Anterior cingulate cortex (tissue), 58 donors: ENCODE data around the gene ADM5.

ENCODE experiments used
- DNase-seq, 58 donors: peaks; one replicate each; lab custom pipeline; 2025; lab: John Stamatoyannopoulos, UW

Gene ADM5

GRCh38 chr19:49657493-49658138, 31.8 kb upstream of the ADM5 start:
- DNase-seq, result no peak

DNA sequence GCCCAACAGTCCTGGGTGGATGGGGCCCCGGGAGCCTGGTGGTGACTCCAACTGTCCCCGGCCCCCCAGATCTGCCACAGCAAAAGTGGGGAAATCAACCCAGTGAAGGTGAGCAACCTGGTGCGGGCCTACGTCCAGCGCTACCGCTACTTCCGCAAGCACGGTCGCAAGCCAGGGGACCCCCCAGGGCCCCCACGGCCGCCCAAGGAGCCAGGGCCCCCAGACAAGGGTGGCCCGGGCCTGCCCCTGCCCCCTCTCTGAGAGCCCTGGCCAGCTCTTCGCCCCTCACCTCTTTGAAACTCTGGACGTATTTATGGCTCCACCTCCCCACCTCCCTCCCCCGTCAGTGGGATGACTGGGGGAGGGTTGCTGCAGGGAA, 31.3 kb upstream of the ADM5 start:
- DNase-seq, result no peak

GRCh38 chr19:49658566-49659442, 30.6 kb upstream of the ADM5 start:
- no peak for DNase-seq

DNA sequence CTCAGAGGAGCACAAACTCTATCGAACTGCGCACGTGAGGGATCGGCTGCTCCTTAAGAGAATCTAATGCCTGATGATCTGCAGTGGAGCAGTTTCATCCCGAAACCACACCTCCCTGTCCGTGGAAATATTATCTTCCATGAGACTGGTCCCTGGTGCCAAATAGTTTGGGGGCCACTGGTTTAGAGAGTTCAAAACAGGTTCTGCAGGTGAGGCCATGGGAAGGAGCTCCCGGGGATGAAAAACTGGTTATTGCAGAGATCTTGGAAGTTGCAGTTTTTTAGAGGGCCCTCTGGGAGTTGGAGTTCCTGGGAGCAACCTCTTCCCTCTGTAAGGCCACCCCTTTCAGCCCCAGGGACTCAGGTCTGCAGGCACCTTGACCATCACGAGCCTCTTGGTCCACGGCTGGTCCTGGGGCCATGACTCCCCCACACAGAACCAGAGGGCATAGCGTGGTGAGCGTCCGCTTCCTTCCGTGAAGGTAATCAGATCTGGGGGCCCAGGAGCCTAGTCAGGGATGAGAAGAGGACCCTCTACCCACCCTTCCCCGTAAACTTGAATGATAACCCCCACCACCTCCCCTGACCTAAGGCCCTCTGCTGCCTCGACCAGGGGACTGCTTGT, 28.9 kb upstream of the ADM5 start:
- DNase-seq, result no peak

DNA sequence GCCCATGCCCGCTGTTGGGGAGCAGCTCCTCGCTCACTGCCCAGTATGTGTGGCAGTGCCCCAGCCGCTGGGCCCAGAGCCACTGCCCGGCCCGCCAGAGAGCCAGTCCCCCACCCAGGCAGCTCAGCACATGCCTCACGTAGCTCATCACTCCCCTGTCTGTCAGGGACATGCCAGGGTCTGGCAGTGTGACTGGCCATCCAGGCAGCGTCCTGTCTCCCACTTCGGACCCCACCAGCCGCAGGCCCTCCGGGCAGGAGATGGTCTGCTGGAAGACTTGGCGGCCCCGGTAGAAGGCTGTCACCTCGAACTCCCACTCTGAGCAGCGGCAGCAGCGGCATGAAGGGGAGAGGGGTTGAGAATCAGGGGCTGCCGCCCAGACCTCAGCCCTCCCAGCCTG, 27.4 kb upstream of the ADM5 start:
- no peak for DNase-seq

DNA sequence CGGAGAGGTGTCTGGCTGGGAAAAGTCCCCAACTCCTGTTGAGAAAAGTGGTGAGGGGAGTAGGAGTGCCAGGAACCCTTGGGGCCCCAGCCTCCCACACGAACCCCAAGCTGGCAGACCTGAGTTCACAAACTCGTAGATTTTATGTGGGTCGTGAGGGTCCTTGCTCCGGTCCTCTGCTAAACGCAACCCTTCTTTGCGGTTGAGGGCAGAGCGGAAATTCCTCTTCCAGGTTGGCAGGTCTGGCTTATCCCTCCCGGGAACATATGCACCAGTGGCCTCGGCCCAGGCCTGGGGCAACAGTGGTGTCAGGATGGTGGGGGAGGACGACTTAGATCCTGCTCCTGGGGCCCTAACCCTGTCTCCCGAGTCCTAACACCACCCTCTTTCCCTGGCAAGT, 26.2 kb upstream of the ADM5 start:
- DNase-seq, result no peak

DNA sequence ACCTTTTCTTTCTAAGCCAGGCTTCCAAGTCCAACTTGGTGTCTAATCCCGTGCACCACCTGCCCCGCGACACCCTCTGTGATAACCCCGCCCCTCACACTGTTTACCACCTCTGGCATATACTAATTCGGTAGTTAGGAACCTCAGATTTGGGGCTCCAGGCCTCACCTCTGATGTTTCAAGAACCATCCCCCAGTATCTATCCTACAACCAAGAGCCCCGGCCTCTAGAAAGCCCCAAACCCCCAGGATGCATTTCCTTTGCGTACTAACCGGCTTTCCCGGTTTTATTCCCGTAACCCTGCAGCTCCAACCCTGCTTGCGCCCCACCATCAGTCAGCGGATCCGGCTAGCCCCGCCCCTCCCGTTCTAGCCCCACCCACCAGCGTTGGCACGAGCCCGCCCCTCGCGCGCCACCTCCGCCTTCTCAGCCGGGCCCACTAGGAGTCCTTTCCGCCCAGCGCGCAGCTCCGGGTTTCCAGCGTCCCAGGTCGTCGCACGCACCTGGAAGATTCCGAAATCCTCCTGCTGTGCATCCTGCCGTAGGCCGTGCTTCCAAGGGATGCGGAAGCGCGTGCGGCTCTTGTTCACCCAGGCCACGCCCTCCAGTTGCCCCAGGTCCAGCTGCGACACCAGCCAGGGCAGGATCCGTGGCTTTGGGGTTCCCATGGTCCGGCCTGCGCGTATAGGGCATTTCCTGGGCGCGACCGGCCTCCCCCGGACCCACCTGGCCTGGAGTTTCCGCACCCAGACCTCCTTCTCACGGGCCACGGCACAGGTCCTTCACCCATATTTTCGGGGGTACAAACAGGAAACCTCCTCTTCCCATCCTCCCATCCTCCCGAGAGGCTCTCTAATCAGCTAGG, 25.0 kb upstream of the ADM5 start:
- DNase-seq, result peak; percentile 9 to 93 (median 80)

GRCh38 chr19:49665036-49665350, 24.4 kb upstream of the ADM5 start:
- DNase-seq, result no peak

DNA sequence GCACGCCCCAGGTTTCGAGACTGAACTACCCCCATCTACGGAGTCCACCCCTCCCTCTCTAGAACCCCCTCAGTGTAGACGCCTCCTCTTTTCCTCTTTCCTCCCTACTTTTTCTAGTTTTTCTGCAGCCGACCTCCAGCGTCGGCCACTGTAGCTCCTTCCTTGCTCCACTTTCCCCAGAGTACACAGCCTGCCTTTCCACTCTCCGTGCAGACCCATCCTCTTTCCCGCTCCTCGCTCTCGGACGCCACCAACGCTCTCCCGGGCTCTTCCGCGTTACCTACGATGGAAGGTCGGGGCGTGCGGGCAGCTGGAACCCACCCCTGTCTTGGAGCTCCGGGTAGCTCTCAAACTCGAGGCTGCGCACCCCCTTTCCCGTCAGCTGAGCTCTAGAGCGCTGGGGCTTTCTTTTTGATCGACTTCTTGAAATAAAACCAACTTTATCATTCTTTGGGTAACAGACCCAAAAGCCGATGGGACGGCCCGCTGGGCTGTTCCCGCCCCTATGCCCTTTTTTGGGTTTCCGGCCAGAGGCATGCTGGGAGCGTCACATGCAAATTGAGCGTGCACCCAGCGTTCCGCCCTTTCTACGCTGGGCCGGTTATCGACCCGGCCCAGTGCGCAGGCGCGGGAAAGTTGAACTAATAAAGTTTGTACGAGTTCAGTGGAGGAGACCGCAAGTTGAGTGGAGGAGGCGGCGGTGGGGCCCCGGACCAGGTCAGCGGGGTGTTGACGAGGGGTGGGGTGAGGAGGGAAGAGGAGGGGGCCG, 23.9 kb upstream of the ADM5 start, which contains the start of the genes BCL2L12 and IRF3:
Gene BCL2L12 (plus strand): TSS at position 583 of the 769 bp plus-strand sequence. CDS start 760 bp downstream, outside the sequence.
Gene IRF3 (minus strand): TSS at position 507 of the 769 bp plus-strand sequence. CDS start 1,019 bp downstream, outside the sequence.
- peak; percentile 65 to 97 (median 92) for DNase-seq

DNA sequence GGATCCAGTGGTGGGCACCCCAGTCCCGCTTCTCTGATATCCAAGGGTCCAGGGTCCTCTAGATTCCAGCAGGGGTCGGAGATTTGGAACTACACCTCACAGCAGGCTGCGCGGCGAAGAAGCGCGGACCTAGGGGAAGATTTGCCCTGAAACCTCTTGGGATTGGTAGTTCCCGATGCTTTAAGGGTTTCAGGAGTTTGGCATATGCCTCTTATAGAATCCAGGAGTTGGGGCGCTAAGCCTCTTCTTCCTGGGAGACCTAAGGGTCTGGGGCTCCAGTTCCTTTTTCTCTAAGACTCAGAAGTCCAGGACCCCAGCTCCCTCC, 23.3 kb upstream of the ADM5 start:
- no peak for DNase-seq

DNA sequence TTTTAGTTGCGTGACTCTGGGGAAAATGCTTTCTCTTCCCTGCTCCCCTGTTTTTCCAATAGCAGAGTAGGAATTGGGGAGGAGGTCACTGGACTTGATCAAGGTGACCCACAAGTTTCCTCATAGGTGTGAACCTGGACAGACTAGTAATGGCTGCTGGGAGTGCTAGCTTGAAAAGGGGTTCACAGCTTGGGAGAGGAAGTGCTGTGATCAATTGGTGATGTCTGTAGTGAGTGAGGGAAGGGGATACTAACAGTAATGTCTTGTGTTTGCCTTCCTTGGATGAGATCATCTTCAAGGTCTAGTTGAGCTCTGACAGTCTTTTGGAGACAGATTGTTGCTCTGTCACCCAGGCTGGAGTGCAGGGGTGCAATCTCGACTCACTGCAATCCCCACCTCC, 21.9 kb upstream of the ADM5 start:
- DNase-seq, result no peak

DNA sequence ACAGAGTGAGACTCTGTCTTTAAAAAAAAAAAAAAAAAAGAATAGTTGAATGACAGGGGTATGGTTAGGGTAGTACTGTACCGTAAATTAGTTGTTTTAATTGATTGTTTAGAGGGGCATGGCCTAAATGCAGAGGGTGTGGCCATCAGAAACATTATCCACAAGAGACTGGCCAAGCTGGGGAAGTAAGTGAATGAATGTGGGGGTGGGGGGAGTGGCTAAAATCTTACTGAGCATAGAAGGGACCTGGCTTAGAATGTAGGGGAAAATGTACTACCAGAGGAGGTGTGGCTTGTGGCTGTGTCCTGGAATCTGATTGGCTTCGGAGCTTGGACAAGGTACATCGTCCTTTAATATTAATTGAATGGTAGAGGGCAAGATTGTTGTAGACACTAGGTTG, 19.9 kb upstream of the ADM5 start:
- DNase-seq, result no peak

- peak in 54 of 58 donors; percentile 3 to 77 (median 48) for DNase-seq
Observed at GRCh38 chr19:49672131-49672919, 17.1 kb upstream of the ADM5 start.

DNA sequence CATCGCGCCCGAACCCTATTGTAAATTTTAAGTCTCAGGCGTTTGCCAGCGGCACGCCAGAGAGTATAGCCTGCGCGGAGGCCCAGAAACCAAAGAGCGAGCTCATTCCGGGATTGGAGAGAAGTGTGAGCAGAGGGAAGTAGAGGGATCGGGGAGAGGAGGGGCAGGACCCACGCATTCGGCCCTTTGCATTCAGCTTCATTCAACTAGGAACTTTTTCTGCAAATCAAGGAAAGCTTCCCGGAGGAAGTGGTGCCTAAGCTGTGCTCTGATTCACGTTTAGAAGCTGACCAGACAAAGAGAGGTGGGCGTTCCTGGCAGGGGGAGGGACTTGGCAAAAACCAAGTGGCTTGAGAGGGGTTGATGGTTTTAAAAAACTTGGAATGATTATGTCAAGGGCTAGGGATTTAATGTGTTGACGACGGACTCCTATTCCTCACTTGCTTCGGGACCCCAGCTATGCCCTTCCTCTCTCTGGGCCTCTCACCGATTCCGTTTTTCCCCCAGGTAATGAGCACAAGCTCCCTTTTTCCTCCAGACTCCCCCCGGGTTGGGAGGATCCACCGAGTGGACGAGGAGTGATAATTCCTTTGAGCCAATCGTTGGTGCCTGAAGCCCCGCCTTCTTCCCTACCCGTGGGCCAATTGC, 13.1 kb upstream of the ADM5 start:
- peak in 35 of 58 donors; percentile 53 to 92 (median 84) for DNase-seq

DNA sequence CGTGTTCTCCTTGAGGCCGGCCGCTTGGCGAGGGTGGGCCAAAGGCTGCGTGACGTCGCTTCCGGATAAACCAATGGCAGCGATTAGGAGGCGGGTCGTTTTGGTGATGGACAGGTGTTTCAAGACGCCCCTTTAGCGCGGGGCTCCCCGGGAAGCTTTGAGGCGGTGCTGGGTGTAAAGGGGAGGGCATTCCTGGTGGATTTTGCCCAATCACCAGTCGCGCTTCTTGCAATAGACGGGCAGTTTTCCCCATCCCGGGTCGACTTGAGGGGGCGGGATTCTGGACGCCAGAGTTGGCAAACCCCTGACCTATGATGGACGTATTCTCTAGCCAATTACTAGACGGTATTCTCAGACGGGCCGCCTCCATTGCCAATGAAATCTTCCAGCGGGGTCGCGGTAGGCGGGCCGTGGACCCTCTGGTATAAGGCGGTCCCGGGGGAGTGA, 12.6 kb upstream of the ADM5 start:
- DNase-seq, result peak; percentile 97 to 100 (median 100)

GRCh38 chr19:49677231-49677900, 12.0 kb upstream of the ADM5 start, which contains the start of gene PRMT1:
TSS of gene PRMT1 (plus strand) at chr19:49677271. CDS start at chr19:49677281, 10 bp downstream.
- peak in 12 of 58 donors; percentile 19 to 75 (median 51) for DNase-seq

DNA sequence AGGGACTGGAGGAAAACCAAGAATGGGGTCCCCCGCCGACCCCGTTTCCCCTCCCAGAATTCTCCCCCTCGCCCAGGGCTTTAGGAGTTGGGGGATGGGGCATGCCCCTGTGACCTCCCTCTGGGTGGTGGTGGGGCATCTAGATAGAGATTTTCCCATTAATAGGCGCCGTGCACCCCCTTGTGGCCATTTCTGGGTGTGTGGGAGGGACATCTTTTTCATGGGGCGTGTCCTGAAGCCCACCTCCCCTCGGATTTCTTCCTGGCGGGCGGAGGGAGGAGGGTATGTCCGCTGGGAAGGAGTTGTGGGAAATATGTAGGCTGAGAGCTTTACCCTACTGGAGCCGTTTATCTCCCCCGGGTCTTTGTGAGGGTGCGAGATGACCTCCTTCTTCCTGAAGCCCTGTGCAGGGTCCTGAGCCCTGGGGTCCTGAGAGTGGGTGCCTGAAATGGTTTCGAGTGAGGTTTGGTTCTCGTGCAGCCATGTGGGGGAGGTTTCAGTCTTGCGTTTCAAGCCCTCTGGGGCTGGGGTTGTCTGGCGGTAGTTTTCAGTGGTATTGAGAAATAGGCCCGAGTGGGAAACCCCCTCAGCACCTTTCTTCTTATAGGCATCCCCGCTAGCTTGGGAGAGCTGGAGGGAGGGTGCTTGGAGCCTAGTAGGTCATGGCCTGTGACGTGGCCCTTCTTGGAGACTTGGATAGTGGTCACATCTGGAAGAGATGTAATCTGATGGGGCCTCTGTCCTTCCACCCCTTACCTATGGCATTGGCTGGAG, 11.3 kb upstream of the ADM5 start:
- peak in 43 of 58 donors; percentile 12 to 75 (median 41) for DNase-seq
